Chondrocyte (in vitro differentiated cells): ENCODE measurements around the gene RNF157. TPM values are rescaled to one million over a fixed set of nuclear protein-coding genes. Genes with fewer than 3 reads are reported as not detected.
A peak's percentile ranks its signal among the peaks of the same experiment; 100 is the strongest.

Source experiments
- DNase-seq: peaks from one replicate; pipeline ENCODE4 v3.0.0; 2021; ENCODE audit warnings: mixed read lengths, low spot score
- H3K27ac Mint-ChIP-seq: one replicate; pipeline ENCODE4 v1.8.0; 2021; ENCODE audit warnings: mild to moderate bottlenecking, moderate library complexity, mixed read lengths; ENCODE audit not compliant: unreplicated experiment
- H3K27me3 Mint-ChIP-seq: 2 replicates; pipeline ENCODE4 v1.8.0; 2021; ENCODE audit warnings: low read depth, mixed read lengths
- H3K36me3 Mint-ChIP-seq: 2 replicates; pipeline ENCODE4 v1.8.0; 2021; ENCODE audit warnings: low read depth, mixed read lengths
- H3K4me1 Mint-ChIP-seq: 2 replicates; pipeline ENCODE4 v1.8.0; 2021; ENCODE audit warnings: low read depth, mild to moderate bottlenecking, mixed read lengths
- H3K4me3 Mint-ChIP-seq: one replicate; pipeline ENCODE4 v1.8.0; 2021; ENCODE audit warnings: mild to moderate bottlenecking, moderate library complexity, mixed read lengths; ENCODE audit not compliant: unreplicated experiment
- H3K9me3 Mint-ChIP-seq: 2 replicates; pipeline ENCODE4 v1.8.0; 2021; ENCODE audit warnings: low read depth, mixed read lengths
- CTCF ChIP-seq: fragments of 200-600 bp; sonication (generic); IDR thresholded peaks from 2 replicates; pipeline ENCODE4 v1.5.0; 2021; ENCODE audit warnings: antibody characterized with exemption, mild to moderate bottlenecking, moderate library complexity
- total RNA-seq: library from RNA; stranded (reverse); gene quantifications from 3 replicates; pipeline ENCODE4 v1.2.1, GENCODE V29; 2021

Gene RNF157
- total RNA-seq, 1 donor from 2014 or later, result 1.5 TPM

DNA sequence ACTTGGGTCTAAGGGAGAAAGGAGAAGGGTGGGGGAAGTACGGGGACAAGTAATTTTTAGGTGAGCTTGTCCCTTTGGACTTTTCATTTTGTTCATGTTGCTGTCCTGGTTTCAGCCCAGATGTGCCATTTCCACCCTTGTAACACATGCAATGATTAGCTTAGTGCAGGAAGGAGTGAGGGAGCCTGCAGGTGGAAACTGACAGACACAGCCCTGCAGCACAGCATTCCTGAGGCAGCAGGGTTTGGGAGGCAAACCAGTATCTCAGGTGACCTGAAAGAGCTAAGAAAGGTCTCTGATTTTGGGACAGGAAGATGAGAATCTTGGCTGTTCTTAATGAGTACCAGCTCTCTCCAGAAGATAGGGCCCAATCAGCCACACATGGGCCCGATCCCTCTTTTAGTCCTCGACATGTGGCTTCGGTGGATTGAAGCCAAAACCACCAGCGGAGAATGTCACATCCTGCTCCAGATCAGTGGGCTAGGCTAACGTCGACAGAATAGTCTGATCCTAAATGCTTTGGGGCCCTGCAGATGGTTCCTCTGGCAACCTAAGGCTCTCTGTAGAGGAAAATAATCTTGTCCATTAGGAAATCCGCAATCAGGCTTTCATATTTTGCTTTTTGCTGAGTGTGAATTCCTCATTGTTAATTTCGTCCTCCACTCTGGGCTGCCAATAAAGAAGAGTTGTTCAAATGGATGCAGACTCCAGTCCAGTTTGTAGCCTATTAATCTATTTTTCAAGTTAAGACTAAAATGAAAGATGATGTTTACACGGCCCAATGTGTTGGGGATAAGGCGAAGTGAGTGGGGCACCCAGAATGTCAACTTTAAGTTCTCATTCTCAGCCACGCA, 3.8 kb upstream of the RNF157 start:
- H3K36me3 Mint-ChIP-seq, result no peaks in the 10 kb centered on the region
- peaks cover 20% of the 10 kb centered on the region for H3K27me3 Mint-ChIP-seq
- peaks cover 13% of the 10 kb centered on the region for H3K4me1 Mint-ChIP-seq
- DNase-seq, result no peak
- H3K27ac Mint-ChIP-seq, result no peak overlapping the region
- no peaks in the 10 kb centered on the region for H3K9me3 Mint-ChIP-seq
- H3K4me3 Mint-ChIP-seq, result no peak overlapping the region
- no peak for TF ChIP-seq CTCF

- no peak for TF ChIP-seq CTCF
- no peaks in the 10 kb centered on the region for H3K36me3 Mint-ChIP-seq
- H3K27me3 Mint-ChIP-seq, result peaks cover 20% of the 10 kb centered on the region
These were observed 1.5 kb upstream of the RNF157 start for GRCh38 chr17:76241691-76242255.

GRCh38 chr17:76241204-76241538, 878 bp upstream of the RNF157 start:
- H3K36me3 Mint-ChIP-seq, result no peaks in the 10 kb centered on the region
- no peak for TF ChIP-seq CTCF
- no peak overlapping the region for H3K27ac Mint-ChIP-seq
- H3K4me3 Mint-ChIP-seq, result peak overlapping the region; percentile 78
- H3K4me1 Mint-ChIP-seq, result peaks cover 9% of the 10 kb centered on the region
- no peaks in the 10 kb centered on the region for H3K9me3 Mint-ChIP-seq
- H3K27me3 Mint-ChIP-seq, result peaks cover 16% of the 10 kb centered on the region
- DNase-seq, result no peak

More at GRCh38 chr17:76241691-76242255, 1.5 kb upstream of the RNF157 start:
- Mint-ChIP-seq H3K9me3 (no peaks in the 10 kb centered on the region), H3K4me1 (peaks cover 13% of the 10 kb centered on the region), H3K27ac (no peak overlapping the region), H3K4me3 (peak overlapping the region; percentile 78)
- DNase-seq, result no peak

DNA sequence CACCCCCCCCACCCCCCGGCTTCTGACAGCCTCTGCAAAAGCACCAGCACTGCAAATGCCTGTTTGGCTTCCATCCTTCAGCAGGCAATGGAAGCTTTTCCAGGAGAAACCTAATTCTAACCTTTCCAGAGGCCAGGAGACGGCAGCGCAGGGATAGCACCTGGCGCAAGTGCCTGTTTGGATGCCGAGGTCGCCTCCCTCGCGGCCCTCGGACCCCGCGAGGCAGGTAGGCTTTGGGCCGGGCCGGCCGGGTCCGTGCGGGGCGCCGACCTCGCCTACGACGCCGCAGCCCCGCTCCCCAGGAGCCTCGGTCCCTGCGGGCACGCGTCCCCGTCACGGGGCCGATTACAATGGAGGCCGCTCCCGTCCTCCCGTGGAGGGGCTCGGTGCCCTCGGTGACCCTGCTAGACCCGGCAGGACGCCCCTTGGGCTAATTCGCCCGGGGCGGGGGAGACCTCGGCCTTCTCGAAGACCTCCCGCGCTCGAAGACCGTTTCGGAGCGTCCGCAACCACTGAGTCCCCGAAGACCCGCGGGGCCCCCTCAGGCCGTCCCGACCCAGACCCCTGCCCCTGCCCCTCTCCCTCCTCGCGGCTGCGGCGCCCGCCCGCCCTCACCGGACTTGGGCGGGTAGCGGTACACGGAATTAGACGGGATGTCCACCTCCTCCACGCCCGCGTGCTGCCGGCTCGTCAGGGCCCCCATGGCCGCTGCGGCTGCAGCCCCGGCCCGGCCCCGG, 587 bp downstream of the RNF157 start:
- TF ChIP-seq CTCF, result no peak
- H3K27me3 Mint-ChIP-seq, result peaks cover 14% of the 10 kb centered on the region
- peak overlapping the region; percentile 58 for H3K4me3 Mint-ChIP-seq
- H3K27ac Mint-ChIP-seq, result no peak overlapping the region
- H3K9me3 Mint-ChIP-seq, result no peaks in the 10 kb centered on the region
- H3K36me3 Mint-ChIP-seq, result no peaks in the 10 kb centered on the region
- no peak for DNase-seq
- H3K4me1 Mint-ChIP-seq, result peaks cover 7% of the 10 kb centered on the region

- H3K4me3 Mint-ChIP-seq, result peak overlapping the region; percentile 27
- TF ChIP-seq CTCF, result no peak
- no peak for DNase-seq
- H3K36me3 Mint-ChIP-seq, result no peaks in the 10 kb centered on the region
- H3K27ac Mint-ChIP-seq, result no peak overlapping the region
- H3K4me1 Mint-ChIP-seq, result peaks cover 7% of the 10 kb centered on the region
- peaks cover 14% of the 10 kb centered on the region for H3K27me3 Mint-ChIP-seq
- no peaks in the 10 kb centered on the region for H3K9me3 Mint-ChIP-seq
These were observed 1.3 kb downstream of the RNF157 start for GRCh38 chr17:76238847-76239537.
